ENCODE results near the gene TADA1. TPM values are rescaled to one million over a fixed set of nuclear protein-coding genes. Genes with fewer than 3 reads are reported as not detected.

TADA1 gene
- total RNA-seq, 2 donors from 2014 or later: 10.9 to 11.1 TPM

DNA sequence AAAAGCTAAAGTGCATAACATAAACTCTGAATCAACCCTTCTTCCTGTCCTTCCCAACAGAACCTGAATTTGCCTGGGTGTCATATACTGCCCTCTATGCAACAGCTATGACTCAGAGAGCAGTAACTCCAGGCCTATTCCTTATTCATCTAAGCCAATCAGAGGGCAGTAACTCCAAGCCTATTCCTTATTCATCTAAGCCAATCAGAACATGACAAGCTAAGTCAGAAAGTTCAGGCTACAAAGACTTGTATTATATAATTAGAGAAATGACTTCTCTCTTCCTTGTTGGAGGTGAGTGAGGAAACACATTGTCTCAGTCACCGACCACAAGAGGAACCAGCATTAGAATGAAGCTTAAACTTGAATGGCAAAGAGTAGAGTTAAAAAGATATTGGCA, 26.2 kb upstream of the TADA1 start:
- Histone ChIP-seq H3K4me3 (no peak overlapping the region), H3K27ac (no peak overlapping the region), H3K4me1 (no peaks in the 10 kb centered on the region), H3K36me3 (no peaks in the 10 kb centered on the region), H3K27me3 (no peaks in the 10 kb centered on the region), H3K9me3 (peaks cover 0 to 4% of the 10 kb centered on the region in 2 donors)
- DNase-seq (ENCODE audit: low spot score): no peak
- TF ChIP-seq, protein P1, sequence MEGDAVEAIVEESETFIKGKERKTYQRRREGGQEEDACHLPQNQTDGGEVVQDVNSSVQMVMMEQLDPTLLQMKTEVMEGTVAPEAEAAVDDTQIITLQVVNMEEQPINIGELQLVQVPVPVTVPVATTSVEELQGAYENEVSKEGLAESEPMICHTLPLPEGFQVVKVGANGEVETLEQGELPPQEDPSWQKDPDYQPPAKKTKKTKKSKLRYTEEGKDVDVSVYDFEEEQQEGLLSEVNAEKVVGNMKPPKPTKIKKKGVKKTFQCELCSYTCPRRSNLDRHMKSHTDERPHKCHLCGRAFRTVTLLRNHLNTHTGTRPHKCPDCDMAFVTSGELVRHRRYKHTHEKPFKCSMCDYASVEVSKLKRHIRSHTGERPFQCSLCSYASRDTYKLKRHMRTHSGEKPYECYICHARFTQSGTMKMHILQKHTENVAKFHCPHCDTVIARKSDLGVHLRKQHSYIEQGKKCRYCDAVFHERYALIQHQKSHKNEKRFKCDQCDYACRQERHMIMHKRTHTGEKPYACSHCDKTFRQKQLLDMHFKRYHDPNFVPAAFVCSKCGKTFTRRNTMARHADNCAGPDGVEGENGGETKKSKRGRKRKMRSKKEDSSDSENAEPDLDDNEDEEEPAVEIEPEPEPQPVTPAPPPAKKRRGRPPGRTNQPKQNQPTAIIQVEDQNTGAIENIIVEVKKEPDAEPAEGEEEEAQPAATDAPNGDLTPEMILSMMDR (IDR thresholded peaks at IDR 0.05): no peak

GRCh38 chr1:166900987-166901386, 24.9 kb upstream of the TADA1 start:
- DNase-seq (ENCODE audit: low spot score): no peak
- no peak overlapping the region for H3K4me3 ChIP-seq
- TF ChIP-seq, protein P1 (IDR thresholded peaks at IDR 0.05): no peak

GRCh38 chr1:166899769-166900168, 23.7 kb upstream of the TADA1 start:
- Histone ChIP-seq H3K4me3 (no peak overlapping the region), H3K4me1 (no peaks in the 10 kb centered on the region), H3K9me3 (peaks cover 0 to 4% of the 10 kb centered on the region in 2 donors), H3K27ac (no peak overlapping the region), H3K27me3 (no peaks in the 10 kb centered on the region), H3K36me3 (no peaks in the 10 kb centered on the region)
- TF ChIP-seq, protein P1 (IDR thresholded peaks at IDR 0.05): no peak
- no peak for DNase-seq (ENCODE audit: low spot score)

More at GRCh38 chr1:166900987-166901386, 24.9 kb upstream of the TADA1 start:
- H3K27ac ChIP-seq: peak overlapping the region in 1 of 2 donors; percentile 2
- H3K4me1 ChIP-seq: no peaks in the 10 kb centered on the region
- H3K9me3 ChIP-seq: peaks cover 0 to 4% of the 10 kb centered on the region in 2 donors
- H3K36me3 ChIP-seq: no peaks in the 10 kb centered on the region
- no peaks in the 10 kb centered on the region for H3K27me3 ChIP-seq

- TF ChIP-seq, protein P1 (IDR thresholded peaks at IDR 0.05): no peak
These were observed 19.7 kb upstream of the TADA1 start for GRCh38 chr1:166895766-166896165.

GRCh38 chr1:166889776-166890175, 13.7 kb upstream of the TADA1 start:
- H3K27ac ChIP-seq: no peak overlapping the region
- H3K4me1 ChIP-seq: no peaks in the 10 kb centered on the region
- TF ChIP-seq, protein P1 (IDR thresholded peaks at IDR 0.05): no peak
- no peaks in the 10 kb centered on the region for H3K9me3 ChIP-seq
- H3K27me3 ChIP-seq: no peaks in the 10 kb centered on the region
- no peaks in the 10 kb centered on the region for H3K36me3 ChIP-seq
- no peak for DNase-seq (ENCODE audit: low spot score)
- no peak overlapping the region for H3K4me3 ChIP-seq

More at GRCh38 chr1:166895766-166896165, 19.7 kb upstream of the TADA1 start:
- Histone ChIP-seq H3K9me3 (peaks cover 0 to 4% of the 10 kb centered on the region in 2 donors), H3K27me3 (no peaks in the 10 kb centered on the region), H3K27ac (no peak overlapping the region), H3K36me3 (no peaks in the 10 kb centered on the region), H3K4me1 (no peaks in the 10 kb centered on the region), H3K4me3 (no peak overlapping the region)
- no peak for DNase-seq (ENCODE audit: low spot score)

All from right atrium auricular region (tissue), 2 donors.